GM19467 (cell line): ENCODE data around the gene C1QTNF6.

Source experiments
- ATAC-seq: cut with Tn5 transposase; IDR thresholded peaks from one replicate; pipeline ENCODE4 v1.9.1; 2021; ENCODE audit warnings: mild to moderate bottlenecking, moderate library complexity; ENCODE audit not compliant: unreplicated experiment

C1QTNF6 gene

DNA sequence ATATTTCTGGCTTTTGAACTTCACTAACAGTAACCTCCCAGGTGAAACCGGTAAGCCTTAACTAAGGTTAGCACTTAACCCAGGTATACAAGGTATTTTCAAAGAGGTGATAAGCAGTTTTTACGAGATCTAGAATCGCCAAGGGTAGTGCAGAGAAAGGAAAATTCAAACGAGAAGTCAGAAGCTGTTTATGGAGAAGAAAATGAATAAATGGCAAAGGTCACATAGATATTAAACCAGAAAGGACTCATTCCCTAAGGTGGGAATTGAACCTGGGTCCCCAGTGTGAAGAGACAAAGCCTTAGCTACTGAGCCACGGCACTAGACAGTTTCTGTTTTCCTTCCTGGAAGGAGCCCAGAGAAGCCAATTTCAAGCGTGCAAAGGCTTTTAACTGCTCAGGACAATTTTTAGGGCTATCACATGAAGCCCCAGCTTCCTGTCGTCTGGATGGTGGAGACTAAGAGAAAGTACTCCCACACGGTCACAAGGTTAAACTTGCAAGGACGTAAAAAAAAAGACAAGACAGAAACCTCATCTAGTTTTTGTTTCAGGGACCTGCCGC, 5.7 kb upstream of the C1QTNF6 start:
- no peak for ATAC-seq

DNA sequence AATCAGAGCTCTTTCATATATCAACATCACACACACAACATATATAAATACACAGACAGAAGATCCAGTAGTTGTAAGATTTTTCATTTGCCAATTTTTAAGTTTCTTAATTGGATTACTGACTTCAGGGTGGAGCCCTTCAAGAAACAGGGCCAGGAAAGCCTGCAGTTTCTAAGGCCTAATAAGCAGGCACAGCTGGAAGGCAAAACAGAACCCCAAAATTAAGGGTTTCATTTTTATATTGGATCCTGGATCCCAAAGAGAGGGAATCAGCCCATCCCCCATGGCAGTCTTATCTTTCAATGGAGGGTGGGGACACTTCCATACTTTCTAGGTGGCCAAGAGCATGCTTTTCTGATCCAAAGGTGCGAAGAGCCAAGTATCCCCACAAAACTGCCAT, 4.7 kb upstream of the C1QTNF6 start:
- ATAC-seq: no peak

DNA sequence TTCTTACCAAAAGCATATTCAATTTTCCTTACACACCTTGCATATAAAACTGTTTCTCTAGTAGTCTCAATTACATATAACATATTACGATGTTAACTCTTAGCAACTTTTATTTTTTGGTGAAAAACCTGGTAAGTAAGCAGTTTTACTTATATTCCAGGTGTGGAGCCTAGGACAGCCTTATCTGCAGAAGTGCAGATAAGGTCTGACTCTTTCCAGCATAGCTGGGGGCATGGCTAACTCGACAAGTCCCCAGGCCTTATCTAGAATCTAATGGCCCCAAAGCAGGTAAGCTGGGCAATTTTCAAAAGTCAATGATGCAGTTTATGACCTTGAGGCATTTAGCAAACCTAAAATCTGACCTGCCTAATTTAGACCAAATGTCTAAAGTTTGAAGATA, 4.2 kb upstream of the C1QTNF6 start:
- ATAC-seq: no peak

GRCh38 chr22:37190262-37190780, 2.3 kb upstream of the C1QTNF6 start:
- no peak for ATAC-seq

DNA sequence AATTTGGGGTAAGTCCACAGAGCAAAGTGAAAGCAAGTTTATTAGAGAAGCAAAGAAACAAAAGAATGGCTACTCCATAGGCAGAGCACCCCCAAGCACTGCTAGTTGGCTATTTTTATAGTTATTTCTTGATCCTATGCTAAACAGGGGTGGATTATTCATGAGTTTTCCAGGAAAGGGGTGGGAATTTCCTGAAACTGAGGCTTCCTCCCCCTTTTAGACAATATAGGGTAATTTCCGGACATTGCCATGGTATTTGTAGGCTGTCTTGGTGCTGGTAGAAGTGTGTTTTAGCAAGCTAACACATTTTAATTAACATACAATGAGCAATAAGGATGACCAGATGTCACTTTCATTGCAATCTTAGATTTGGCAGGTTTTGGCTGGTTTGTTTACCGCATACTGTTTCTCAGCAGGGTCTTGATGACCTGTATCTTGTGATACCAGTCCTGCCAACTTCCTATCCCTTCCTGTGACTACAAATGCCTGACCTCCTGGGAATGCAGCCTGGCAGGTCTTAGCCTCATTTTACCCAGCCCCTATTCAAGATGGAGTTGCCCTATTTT, 937 bp upstream of the C1QTNF6 start:
- no peak for ATAC-seq

- no peak for ATAC-seq
Observed at GRCh38 chr22:37187552-37187890, 526 bp downstream of the C1QTNF6 start.

- no peak for ATAC-seq
Observed at GRCh38 chr22:37186997-37187522, 987 bp downstream of the C1QTNF6 start.

GRCh38 chr22:37186228-37186996, 1.6 kb downstream of the C1QTNF6 start:
- no peak for ATAC-seq

GRCh38 chr22:37185646-37186227, 2.3 kb downstream of the C1QTNF6 start:
- no peak for ATAC-seq

DNA sequence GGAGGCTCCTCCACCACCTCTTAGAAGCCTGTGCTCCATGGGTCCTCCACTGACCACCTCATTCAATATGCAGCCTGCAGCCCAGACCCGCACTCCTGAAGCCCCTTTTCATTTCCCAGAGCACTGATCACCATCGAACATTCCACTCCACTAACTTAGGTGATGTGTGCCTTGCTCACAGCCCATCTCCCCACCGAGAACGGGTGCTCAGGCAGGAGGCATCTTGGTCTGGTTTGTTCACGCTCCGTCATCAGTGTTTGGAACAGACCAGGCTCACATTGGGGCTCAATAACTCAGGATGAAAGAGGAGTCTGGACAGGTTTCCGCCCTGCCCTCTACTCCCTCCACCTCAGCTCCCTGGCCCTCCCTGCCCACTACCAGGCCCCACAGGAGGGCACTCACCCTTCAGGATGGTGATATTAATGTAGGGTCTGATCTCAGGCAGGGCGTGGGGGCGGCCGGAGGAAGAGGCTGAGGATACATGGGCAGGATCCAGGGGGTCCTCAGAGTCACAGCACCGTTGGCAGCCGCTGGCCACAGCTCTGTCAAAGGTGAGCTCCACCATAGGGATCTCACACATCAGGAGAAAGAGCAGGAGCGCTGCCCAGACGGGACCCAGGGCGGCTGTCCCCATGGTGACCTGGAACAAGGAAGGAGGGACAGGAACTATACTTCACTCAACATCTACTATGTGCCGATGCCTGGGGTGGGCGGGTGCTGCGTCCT, 3.1 kb downstream of the C1QTNF6 start:
- ATAC-seq: no peak

DNA sequence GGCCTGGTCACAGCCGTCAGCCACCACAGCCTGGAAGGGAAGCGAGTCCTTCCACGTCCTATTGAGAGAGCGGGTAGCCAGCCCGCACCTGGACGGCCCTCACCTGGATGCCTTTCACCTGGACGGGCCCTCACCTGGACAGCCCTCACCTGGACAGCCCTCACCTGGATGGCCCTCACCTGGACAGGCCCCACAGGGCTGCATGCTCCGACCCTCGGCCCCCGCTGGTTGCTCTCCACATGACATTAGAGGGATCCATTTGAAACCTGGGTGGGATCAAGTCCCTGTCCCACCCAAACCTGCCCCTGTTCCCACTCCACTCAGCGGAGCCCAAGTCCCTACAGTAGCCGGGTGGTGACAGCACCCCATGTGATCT, 3.7 kb downstream of the C1QTNF6 start:
- ATAC-seq: no peak

- ATAC-seq: no peak
Observed at GRCh38 chr22:37183432-37184379, 4.3 kb downstream of the C1QTNF6 start.

- ATAC-seq: no peak
Observed at GRCh38 chr22:37182949-37183245, 5.2 kb downstream of the C1QTNF6 start.

DNA sequence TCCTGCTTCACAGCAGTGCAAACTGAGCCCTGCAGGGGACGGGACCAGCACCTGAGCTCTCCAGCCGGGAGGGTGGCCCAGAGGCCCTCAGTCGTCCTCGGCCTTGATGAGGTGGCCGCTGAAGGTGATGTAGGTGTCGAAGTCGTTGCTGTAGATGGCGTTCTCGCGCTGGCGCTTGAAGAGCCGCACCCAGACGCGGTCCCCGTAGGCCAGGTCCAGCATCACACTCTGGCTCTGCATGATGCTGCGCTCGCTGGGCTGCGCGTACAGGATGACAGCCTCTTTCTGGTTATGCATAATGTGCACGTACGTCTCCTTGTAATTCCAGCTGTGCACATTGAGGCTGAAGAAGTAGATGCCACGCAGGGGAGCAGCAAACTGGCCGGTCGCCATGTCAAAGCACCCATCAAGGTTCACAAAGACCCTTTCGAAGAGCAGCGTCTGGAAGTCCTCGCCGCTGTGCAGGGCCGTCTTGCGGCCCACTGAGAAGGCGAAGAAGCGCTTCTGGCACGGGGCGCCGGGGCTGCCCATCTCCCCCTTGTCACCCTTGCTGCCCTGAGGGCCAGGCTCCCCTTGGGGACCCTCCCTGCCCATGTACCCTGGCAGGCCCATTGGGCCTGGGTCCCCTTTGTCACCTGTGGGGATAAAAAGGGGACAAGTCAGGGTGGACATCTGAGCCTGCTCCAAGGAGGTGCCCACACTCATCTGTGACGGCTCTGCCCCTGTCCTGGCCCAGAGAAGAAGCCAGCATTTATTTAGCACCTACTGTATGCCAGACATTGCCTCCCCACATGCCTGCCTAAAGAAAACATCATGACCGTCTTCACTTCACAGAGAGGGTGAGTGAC, 5.7 kb downstream of the C1QTNF6 start:
- ATAC-seq: no peak

DNA sequence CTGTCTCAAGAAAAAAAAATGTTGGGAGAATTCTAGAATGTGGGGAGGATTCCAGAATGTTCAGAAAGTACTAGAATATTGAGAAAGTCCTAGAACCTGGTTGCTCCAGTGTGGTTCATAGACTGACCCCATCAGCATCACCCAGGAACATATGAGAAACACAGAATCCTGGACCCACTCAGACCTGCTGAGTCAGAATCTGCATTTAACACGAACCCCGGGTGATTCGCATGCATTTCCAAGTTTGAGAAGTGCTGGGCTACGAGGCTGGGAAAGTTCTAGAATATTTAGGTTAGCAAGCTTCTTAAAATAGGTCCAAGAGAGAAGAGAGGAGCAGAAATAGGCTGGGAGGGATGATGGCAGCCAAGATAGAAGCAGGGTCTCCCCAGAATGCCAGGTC, 6.4 kb downstream of the C1QTNF6 start:
- ATAC-seq: no peak

DNA sequence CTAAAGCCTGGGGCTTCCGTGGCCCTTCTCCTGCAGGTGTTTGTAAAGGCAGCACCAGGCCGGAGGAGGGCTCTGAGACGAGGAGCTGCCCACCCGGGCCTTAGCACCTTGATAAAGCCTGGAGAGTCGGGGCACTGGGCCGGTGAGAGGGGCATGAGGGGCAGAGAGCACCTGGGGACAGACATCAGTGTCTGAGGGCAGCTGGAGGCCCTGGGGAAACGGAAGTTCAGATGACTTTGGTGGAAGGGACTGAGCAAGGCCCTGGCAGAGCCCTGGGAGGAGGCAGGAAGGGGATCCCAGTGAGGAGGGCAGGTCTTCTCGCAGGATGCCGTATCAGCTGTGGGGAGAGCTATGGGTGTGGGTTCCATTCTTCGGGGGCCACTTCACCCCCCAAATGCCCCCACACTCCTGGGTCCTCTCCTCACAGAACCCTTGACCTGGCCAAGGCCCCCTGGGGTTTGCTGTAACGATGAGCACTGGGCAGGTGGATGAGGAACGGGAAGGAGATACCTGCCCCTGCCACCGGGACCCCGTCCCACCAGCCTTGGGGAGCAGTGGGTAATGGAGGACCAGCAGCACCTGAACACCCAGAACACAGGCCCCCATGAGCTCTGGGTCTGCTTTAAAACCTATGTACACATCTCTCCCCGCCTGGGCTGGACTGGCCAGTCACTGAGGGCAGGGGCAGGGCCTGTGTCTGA, 7.4 kb downstream of the C1QTNF6 start:
- ATAC-seq: no peak

DNA sequence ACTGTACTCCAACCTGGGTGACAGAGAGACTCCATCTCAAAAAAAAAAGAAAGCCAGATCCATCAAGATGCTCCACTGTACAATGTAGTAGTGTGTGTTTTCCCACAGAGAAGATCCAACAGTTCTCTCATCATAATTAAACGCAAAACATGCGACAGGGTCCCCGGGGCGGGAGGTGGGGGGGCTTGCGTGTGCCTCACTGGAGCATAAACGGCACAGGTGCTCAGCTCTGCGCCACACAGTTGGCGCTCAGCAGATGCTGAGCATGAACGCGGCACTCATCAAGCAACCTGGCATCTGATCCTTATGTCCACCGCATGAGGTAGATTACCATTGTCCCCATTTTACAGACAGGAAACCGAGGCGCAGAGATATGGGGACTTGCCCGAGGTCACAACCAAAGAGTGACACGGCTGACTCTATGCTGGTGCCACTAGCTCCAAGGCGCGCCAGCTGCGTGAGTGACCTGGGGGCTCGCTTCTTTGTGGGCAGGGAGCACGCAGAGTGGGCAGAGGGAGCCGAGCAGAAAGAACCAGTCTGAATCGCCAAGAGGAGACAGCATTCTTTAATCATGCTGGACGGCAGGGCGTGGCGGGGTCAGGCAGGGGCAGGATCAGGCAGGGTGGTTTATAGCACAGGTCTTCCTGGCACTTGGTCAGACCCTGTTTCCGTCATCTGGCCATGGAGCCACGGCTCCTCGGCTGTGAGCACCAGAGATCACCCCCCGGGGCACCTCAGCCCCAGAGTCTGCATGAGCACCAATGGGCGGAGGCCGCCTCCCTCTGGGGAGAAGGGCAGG, 8.2 kb downstream of the C1QTNF6 start:
- ATAC-seq: no peak

DNA sequence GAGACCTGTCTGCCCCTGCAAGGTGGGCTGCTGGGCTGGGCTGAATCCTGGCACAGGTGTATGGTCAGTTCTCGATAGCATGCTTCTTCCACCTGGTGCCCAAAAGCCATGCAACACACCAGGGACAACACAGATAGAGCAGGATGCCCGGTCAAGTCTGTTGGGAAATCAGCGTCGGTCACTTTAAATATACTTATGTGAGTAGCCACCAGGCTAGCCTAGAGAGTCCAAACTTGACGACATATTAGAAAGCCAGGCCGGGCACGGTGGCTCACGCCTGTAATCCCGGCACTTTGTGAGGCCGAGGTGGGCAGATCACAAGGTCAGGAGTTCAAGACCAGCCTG, 8.9 kb downstream of the C1QTNF6 start:
- no peak for ATAC-seq
